VCaP (cell line): Measurements from ENCODE around the gene SLC2A9.

Experiments used
- H3K27ac ChIP-seq: fragments of 450-650 bp; 2 replicates; pipeline ENCODE4 v1.5.1; 2017
- TF ChIP-seq, protein P1 (sequence below): fragments of 450-650 bp; conservative IDR thresholded peaks from 2 replicates; pipeline ENCODE4 v1.5.1; 2017; ENCODE audit warnings: mild to moderate bottlenecking, moderate library complexity

SLC2A9 gene

DNA sequence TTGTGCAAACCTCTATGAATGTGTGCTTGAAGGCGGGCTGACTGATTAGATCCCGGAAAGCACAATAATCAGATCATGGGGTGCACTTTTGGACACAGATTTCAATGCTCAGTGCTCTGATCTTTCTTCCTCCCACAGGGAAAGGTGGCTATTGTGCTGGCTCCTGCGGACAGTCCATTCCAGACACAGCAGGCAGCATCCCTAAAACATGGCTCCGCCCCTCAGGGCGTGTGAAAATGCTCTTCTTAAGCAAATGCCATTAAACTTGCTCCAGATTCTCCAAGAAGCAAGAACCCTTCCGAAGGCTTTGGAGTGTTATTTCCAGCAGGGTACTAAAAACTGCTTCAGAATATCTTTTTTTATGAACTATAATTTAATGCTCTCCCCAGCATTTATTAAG is 100.0 kb downstream of the SLC2A9 start:
- TF ChIP-seq, protein P1, sequence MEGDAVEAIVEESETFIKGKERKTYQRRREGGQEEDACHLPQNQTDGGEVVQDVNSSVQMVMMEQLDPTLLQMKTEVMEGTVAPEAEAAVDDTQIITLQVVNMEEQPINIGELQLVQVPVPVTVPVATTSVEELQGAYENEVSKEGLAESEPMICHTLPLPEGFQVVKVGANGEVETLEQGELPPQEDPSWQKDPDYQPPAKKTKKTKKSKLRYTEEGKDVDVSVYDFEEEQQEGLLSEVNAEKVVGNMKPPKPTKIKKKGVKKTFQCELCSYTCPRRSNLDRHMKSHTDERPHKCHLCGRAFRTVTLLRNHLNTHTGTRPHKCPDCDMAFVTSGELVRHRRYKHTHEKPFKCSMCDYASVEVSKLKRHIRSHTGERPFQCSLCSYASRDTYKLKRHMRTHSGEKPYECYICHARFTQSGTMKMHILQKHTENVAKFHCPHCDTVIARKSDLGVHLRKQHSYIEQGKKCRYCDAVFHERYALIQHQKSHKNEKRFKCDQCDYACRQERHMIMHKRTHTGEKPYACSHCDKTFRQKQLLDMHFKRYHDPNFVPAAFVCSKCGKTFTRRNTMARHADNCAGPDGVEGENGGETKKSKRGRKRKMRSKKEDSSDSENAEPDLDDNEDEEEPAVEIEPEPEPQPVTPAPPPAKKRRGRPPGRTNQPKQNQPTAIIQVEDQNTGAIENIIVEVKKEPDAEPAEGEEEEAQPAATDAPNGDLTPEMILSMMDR = no peak
- no peak overlapping the region for H3K27ac ChIP-seq

DNA sequence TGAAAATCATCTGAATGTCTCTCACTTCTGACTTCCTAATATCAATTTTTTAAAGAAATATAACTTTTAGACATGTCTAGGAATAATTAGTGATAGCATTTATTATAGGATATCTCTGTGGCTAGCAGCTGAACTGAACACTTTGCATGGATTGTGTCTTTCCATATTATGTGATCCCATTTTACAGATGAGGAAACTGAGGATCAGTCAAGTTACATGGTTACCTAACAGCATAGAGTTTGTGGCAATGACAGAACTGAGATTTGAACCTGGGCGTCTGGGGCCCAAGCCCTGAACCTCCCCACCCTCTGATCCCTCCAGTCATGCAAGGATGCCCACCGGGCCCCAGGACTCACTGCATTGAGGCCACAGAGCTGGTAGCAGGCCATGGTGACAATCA is 101.3 kb downstream of the SLC2A9 start:
- H3K27ac ChIP-seq = no peak overlapping the region
- TF ChIP-seq, protein P1 = no peak

DNA sequence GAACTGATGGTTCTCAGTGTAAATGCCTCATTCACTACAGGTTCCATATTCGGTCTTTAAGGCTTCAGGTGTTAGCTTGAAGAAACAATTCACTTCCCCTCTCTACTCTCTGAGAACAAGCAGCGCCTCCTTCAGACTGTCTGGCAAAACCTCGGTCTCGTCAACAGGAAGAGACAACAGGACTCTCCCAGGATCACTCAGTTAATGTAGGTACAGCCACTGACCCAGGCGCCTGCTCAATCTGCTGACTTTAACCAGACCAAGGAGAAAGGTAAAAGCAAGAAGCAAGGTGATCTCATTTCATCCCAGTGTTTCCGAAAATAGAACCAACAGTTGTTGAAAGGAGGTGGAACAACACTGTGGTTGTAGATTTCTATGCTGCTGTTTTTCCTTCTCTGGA is 102.2 kb downstream of the SLC2A9 start:
- TF ChIP-seq, protein P1 = no peak
- H3K27ac ChIP-seq = no peak overlapping the region

DNA sequence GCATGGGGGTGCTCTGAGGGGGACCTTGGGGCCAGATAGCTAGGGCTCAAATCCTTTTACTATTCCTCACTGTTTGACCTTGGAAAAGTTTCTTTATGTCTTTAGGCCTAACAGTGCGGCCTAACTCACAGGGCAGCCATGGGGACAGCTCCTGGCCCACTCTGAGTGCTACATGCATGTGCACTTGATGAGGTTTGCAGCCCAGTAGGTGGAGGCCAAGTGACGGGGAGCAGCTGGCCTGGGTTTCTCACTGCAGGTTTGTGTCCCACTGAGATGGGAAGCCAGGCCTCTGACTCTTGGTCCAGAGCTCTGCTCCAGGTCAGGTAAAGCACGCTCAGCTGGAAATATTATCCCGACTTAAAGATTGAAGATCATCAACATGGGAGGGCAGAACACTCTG is 102.8 kb downstream of the SLC2A9 start:
- TF ChIP-seq, protein P1 = no peak
- H3K27ac ChIP-seq = no peak overlapping the region

DNA sequence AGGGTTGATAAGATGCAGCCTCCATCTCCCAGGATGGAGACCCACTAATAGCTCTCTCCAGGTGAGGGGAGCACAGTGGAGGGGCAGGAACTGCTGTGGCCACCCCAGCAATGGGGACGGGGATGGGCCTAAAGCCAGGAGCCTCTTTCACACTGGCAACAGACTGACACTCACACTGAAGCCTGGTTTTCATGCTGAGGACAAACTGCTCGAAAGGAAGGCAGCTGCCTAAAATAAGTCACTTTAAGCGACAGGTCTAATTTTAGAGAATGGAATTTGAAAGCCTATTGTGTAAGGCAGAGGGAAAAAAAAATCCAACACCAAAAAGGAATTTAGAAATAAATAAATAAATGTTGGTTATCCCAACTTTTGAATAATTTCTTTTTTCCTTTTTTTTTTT is 104.4 kb downstream of the SLC2A9 start:
- TF ChIP-seq, protein P1 = no peak

DNA sequence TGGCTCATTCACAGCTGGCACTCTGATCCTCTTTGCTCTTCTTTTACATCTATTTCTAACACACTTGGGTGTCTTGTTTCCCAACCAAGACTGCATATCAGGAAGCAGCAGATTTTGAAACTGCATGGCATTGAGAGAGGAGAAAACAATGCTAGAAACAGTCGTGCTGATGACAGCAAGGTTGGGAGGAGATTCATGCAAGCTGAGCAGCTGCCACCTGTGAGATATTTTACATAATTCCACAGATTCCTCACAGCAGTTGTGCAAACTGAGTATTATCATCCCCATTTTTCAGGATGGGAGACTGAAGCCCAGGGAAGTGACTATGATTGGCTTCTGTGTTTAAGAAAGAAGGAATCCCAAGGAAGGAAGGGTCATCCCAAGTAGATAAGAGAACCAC is 105.0 kb downstream of the SLC2A9 start:
- TF ChIP-seq, protein P1 = no peak
- H3K27ac ChIP-seq = no peak overlapping the region

More for the DNA sequence above, 104.4 kb downstream of the SLC2A9 start:
- no peak overlapping the region for H3K27ac ChIP-seq

DNA sequence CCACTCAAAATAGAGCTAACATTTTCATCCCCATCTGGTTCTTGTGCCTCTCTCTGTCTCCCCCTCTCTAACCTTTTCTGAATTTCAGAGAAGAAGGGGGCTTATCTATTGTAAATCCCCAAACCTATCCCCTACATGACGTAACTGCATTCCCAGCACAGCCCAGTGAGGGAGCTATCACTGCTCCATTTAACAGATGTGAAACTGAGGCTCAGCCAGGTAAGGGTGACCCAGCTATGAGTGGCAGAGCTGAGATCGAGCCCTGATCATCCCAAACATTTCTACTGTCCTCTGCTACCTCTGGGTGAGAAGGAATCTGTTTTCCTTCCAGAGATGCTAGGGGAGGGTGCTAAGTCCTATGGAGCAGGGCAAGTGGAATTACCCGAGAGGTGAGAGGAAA is 107.5 kb downstream of the SLC2A9 start:
- H3K27ac ChIP-seq = no peak overlapping the region
- TF ChIP-seq, protein P1 = no peak

DNA sequence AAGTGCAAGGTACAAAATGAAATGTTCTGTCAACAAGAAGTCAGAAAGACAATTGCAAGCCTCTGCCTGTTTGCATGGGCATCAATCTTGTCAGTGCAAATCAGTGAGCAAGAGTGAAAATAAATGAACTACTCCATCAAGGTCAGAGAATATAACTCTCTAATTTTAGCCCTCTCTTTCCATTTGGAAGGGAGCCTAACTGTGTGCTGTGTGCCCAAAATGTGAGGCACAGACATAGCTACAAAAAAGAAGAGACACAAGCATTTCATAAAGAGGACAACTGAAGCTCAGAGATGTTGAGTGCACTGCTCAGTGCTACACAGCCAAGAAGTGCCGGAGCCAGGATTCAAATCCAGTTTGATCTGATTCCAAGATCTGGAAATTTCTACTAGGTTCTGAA is 114.3 kb downstream of the SLC2A9 start:
- TF ChIP-seq, protein P1 = no peak
- H3K27ac ChIP-seq = no peak overlapping the region
